ENCODE measurements around the gene RNF111.

GRCh38 chr15:59014068-59014467 is 26.6 kb downstream of the RNF111 start:
- TF ChIP-seq EZH2 (IDR thresholded peaks at IDR 0.05; ENCODE audit: low read length): no peak
- no peak for TF ChIP-seq CTCF (optimal IDR thresholded peaks at IDR 0.05 in 1 of 3, IDR thresholded peaks at IDR 0.05 in 1 of 3, conservative IDR thresholded peaks at IDR 0.05 in 1 of 3; ENCODE audit: extremely low read depth in 1 of 3, insufficient read depth in 2 of 3, low read length in 3 of 3)
